GM12878 (cell line): Measurements from ENCODE around the gene FAM193A. TPM values are rescaled to one million over a fixed set of nuclear protein-coding genes. Genes with fewer than 3 reads are reported as not detected.

ENCODE experiments used
- ASH2L ChIP-seq: fragments of 300-600, 200-600 bp; sonication (generic); IDR thresholded peaks from 2 replicates; pipeline ENCODE4 v1.6.1; 2017; ENCODE audit warnings: low read depth, mild to moderate bottlenecking, borderline replicate concordance
- CEBPB ChIP-seq, 2 experiments: fragments of 150-350 bp in 1 of 2; IDR thresholded peaks; 2 replicates each; pipeline ENCODE4 v1.6.1; 2012 to 2014; ENCODE audit warnings: low read depth in 2 of 2, low read length in 2 of 2, borderline replicate concordance in 1 of 2, inconsistent platforms in 1 of 2
- DPF2 ChIP-seq: fragments of 450-650 bp; IDR thresholded peaks from 2 replicates; pipeline ENCODE4 v1.6.1; 2017; ENCODE audit warnings: mild to moderate bottlenecking
- EP300 ChIP-seq, 2 experiments: fragments of 150-350 bp in 1 of 2; IDR thresholded peaks; 2 replicates each; pipeline ENCODE4 v1.6.1; 2011 to 2012; ENCODE audit warnings: low read depth in 2 of 2, low read length in 2 of 2, borderline replicate concordance in 1 of 2, improper control_type of control experiment in 1 of 2, inconsistent platforms in 1 of 2; ENCODE audit not compliant: control insufficient read depth in 1 of 2
- HSF1 ChIP-seq: fragments of 150-350 bp; IDR thresholded peaks from 2 replicates; pipeline ENCODE4 v1.6.1; 2014; ENCODE audit warnings: mild to moderate bottlenecking, low read depth, low read length
- KAT2A ChIP-seq: conservative IDR thresholded peaks from 2 replicates; pipeline ENCODE4 v1.6.1; 2011; ENCODE audit warnings: low read depth, low read length; ENCODE audit not compliant: control insufficient read depth
- NFYB ChIP-seq: IDR thresholded peaks from 2 replicates; pipeline ENCODE4 v1.6.1; 2011; ENCODE audit warnings: low read depth, mild to moderate bottlenecking, low read length, improper control_type of control experiment, moderate library complexity; ENCODE audit not compliant: insufficient read depth
- POLR2AphosphoS5 ChIP-seq: IDR thresholded peaks from 2 replicates; pipeline ENCODE4 v1.6.1; 2011; ENCODE audit warnings: mild to moderate bottlenecking, low read length, inconsistent platforms
- RFX5 ChIP-seq: IDR thresholded peaks from 2 replicates; pipeline ENCODE4 v1.6.1; 2011; ENCODE audit warnings: low read depth, low read length, improper control_type of control experiment
- ZBTB4 ChIP-seq: fragments of 450-650 bp; formaldehyde crosslinking; IDR thresholded peaks from 2 replicates; pipeline ENCODE4 v1.4.0; 2022; ENCODE audit warnings: mild to moderate bottlenecking, moderate library complexity
- ZBTB40 ChIP-seq: fragments of 450-650 bp; IDR thresholded peaks from 2 replicates; pipeline ENCODE4 v1.6.1; 2016; ENCODE audit warnings: mild to moderate bottlenecking, moderate library complexity, borderline replicate concordance
- polyA plus RNA-seq, 11 experiments: library from polyadenylated mRNA; depleted of rRNA in 4 of 11; unstranded in 6 of 11; stranded (reverse) in 5 of 11; fragments of >200 nt; fragmentation: Nextera tagmentation in 4 of 11; fragmentation: Illumina TruSeq in 1 of 11; extraction: Ambion mirVana in 4 of 11; extraction: Trizol in 1 of 11; gene quantifications; 1 replicate in 1 of 11; 2 replicates in 10 of 11; pipeline versions ENCODE4 v1.2.1 to v1.2.3, GENCODE V29; 2011 to 2016; ENCODE audit warnings: inconsistent platforms in 2 of 11, missing spikeins in 2 of 11, low read depth in 1 of 11
- total RNA-seq, 4 experiments: library from RNA; depleted of rRNA in 3 of 4; stranded (reverse); fragments of >200 nt in 3 of 4; fragmentation: Illumina TruSeq in 1 of 4; extraction: Trizol in 1 of 4; gene quantifications; 2 replicates each; pipeline versions ENCODE4 v1.2.1 to v1.2.3, GENCODE V29; 2013 to 2021

FAM193A gene
- total and polyA plus RNA-seq, 10 of the 15 experiments (the other 5 are each of a cell fraction or from before 2014, with no cell fraction given) = 0.52 to 23.3 (median 7.4) TPM

- TF ChIP-seq ZBTB40 (no peak), RFX5 (no peak), ZBTB4 (CRISPR knock-in tag) (no peak), CEBPB (IDR thresholded peaks at IDR 0.05; ENCODE audit: borderline replicate concordance in 1 of 2, low read depth in 2 of 2, low read length in 2 of 2) (no peak), KAT2A (no peak), HSF1 (no peak), POLR2AphosphoS5 (no peak), NFYB (no peak), DPF2 (no peak), ASH2L (no peak), EP300 (IDR thresholded peaks at IDR 0.05; ENCODE audit: borderline replicate concordance in 1 of 2, control insufficient read depth in 1 of 2, low read depth in 2 of 2, low read length in 2 of 2) (no peak)
Measured at GRCh38 chr4:2691952-2692435, 155.5 kb downstream of the FAM193A start (continued).
